Measurements from ENCODE around the gene SLC27A4. TPM values are rescaled to one million over a fixed set of nuclear protein-coding genes. Genes with fewer than 3 reads are reported as not detected.

Gene SLC27A4
- total and polyA plus RNA-seq, 10 of the 15 experiments (the other 5 are each of a cell fraction or from before 2014, with no cell fraction given): 0.13 to 14.0 (median 7.6) TPM

DNA sequence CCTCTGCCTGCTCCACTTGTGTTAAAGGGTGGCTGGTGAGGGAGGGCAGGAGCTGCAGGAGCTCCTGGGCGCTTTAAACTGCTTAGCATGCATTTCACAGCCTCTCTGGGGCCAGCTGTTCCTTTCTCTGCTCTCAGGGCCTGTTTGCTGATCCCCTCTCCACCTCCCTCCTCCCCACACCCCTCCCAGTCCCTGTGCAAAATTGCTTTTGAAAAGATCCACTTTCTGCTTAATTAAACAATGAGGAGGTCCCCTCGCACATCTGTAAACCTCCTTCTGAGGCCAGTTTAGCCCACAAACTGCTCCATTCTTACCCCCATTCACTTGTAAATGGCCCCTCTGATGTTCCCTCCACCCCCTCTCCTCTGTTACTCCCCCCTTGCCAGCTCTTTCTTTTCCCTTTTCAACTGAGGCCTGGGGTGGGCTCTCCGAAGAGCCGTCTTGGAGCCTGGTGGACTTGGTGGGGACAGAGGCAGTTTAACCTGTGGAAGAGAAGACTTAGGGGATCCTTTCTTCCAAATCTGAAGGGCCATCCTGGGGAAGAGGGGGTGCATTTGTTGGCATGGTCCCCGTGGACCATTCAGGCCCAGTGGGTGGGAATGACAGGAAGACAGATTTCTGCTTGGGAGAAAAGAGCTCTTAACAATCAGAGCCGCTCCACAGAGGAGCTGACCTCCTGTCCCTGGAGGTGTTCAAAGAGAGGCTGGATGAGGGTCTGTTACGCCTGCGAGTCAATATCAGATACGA is 42.9 kb downstream of the SLC27A4 start:
- no peak for ATAC-seq
- no peaks in the 10 kb centered on the region for H3K27me3 ChIP-seq (replicated peaks in 1 of 2; ENCODE audit: control insufficient read depth in 2 of 2, insufficient read depth in 2 of 2, low read length in 1 of 2)
- no peak for TF ChIP-seq CEBPB (IDR thresholded peaks at IDR 0.05; ENCODE audit: borderline replicate concordance in 1 of 2, low read depth in 2 of 2, low read length in 2 of 2)
- no peak for TF ChIP-seq CHD1 (IDR thresholded peaks at IDR 0.05; ENCODE audit: low read depth, low read length)
- TF ChIP-seq ZNF207 (IDR thresholded peaks at IDR 0.05; ENCODE audit: borderline replicate concordance): no peak
- no peak for TF ChIP-seq STAT1 (conservative IDR thresholded peaks at IDR 0.05)
- TF ChIP-seq MXI1 (IDR thresholded peaks at IDR 0.05; ENCODE audit: low read depth, low read length): no peak
- TF ChIP-seq, protein P1, sequence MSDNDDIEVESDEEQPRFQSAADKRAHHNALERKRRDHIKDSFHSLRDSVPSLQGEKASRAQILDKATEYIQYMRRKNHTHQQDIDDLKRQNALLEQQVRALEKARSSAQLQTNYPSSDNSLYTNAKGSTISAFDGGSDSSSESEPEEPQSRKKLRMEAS (IDR thresholded peaks at IDR 0.05; ENCODE audit: low read depth, low read length): no peak
- no peak for TF ChIP-seq HCFC1 (IDR thresholded peaks at IDR 0.05; ENCODE audit: low read length)
- TF ChIP-seq CREB1 (IDR thresholded peaks at IDR 0.05; ENCODE audit: low read depth): no peak
- TF ChIP-seq, protein P2, sequence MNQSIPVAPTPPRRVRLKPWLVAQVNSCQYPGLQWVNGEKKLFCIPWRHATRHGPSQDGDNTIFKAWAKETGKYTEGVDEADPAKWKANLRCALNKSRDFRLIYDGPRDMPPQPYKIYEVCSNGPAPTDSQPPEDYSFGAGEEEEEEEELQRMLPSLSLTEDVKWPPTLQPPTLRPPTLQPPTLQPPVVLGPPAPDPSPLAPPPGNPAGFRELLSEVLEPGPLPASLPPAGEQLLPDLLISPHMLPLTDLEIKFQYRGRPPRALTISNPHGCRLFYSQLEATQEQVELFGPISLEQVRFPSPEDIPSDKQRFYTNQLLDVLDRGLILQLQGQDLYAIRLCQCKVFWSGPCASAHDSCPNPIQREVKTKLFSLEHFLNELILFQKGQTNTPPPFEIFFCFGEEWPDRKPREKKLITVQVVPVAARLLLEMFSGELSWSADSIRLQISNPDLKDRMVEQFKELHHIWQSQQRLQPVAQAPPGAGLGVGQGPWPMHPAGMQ (IDR thresholded peaks at IDR 0.05; ENCODE audit: borderline replicate concordance): no peak
- TF ChIP-seq FOS (IDR thresholded peaks at IDR 0.05; ENCODE audit: borderline replicate concordance, extremely low read depth, insufficient read length): no peak
- TF ChIP-seq YY1 (IDR thresholded peaks at IDR 0.05; ENCODE audit: low read depth, low read length): no peak
- no peak for TF ChIP-seq SRF (IDR thresholded peaks at IDR 0.05; ENCODE audit: low read depth in 2 of 2, low read length in 2 of 2)
- H3K36me3 ChIP-seq (ENCODE audit: control insufficient read depth in 2 of 2, insufficient read depth in 2 of 2, low read length in 1 of 2): peaks cover 10 to 16% of the 10 kb centered on the region in 2 experiments
- ChIA-PET RAD21 (ENCODE audit: unreplicated experiment) (no interaction called here), POLR2A (interaction anchor here (0.6 to 0.7 kb wide), 2 partner anchors 37 to 83 kb away, joined by 3 to 9 read pairs; no protein-coding TSS in a partner anchor), CTCF (no interaction called here), SMC1A (ENCODE audit: uncharacterized antibody, unreplicated experiment) (interaction anchor here (0.7 to 2.1 kb wide), 3 partner anchors 12 to 34 kb away, joined by 3 to 4 read pairs (median 3); partner anchors contain the start of gene URM1)
- no peak overlapping the region for H3K4me3 ChIP-seq
- no peak overlapping the region for H2AFZ ChIP-seq (ENCODE audit: control insufficient read depth, low read depth, low read length)
- FAIRE-seq: no peak
- H4K20me1 ChIP-seq (ENCODE audit: control insufficient read depth, insufficient read depth): no peaks in the 10 kb centered on the region
- no peak for DNase-seq (ENCODE audit: low read depth, low spot score)
- 88% methylated on average over 9 of the region's 9 CpGs for WGBS (ENCODE audit: insufficient coverage, insufficient replicate concordance, low lambda C conversion rate, missing lambda C conversion rate)
- in situ Hi-C loops (cut with MboI): no loop called here
- no peaks in the 10 kb centered on the region for H3K79me2 ChIP-seq (ENCODE audit: control insufficient read depth, insufficient read depth, low read length)
- H3K9ac ChIP-seq (ENCODE audit: control insufficient read depth, insufficient read depth, low read length): no peak overlapping the region
- H3K4me1 ChIP-seq (ENCODE audit: control insufficient read depth, insufficient read depth, low read length): no peaks in the 10 kb centered on the region
- intact Hi-C loops (cut with micrococcal nuclease; ENCODE audit: unreplicated experiment): no loop called here
- H3K27ac ChIP-seq (ENCODE audit: control insufficient read depth, insufficient read depth): no peak overlapping the region
- H3K9me3 ChIP-seq (replicated peaks; ENCODE audit: control insufficient read depth, insufficient read depth, low read length): no peaks in the 10 kb centered on the region
- H3K4me2 ChIP-seq (ENCODE audit: control insufficient read depth, insufficient read depth): no peak overlapping the region
- no TSS peak for BruUV-seq (replicated peaks)

Measured in GM12878 (cell line).